Brain pericyte (primary cell): ENCODE data around the gene TMOD2.

Source experiments
- DNase-seq: peaks from one replicate; pipeline ENCODE4 v3.0.0-alpha.2; 2012; ENCODE audit warnings: low read depth, low spot score

The TMOD2 gene

GRCh38 chr15:51855612-51856011 lies 104.2 kb downstream of the TMOD2 start:
- no peak for DNase-seq

- DNase-seq, result no peak
These were observed 105.5 kb downstream of the TMOD2 start for GRCh38 chr15:51856714-51857380.

GRCh38 chr15:51861557-51862359 lies 110.4 kb downstream of the TMOD2 start:
- no peak for DNase-seq

GRCh38 chr15:51863131-51863530 lies 111.7 kb downstream of the TMOD2 start:
- DNase-seq, result no peak

- DNase-seq, result no peak
These were observed 113.1 kb downstream of the TMOD2 start for GRCh38 chr15:51864408-51865056.

- DNase-seq, result no peak
These were observed 113.9 kb downstream of the TMOD2 start for GRCh38 chr15:51865317-51865716.
